ENCODE data around the gene CCBE1.

Gene CCBE1

DNA sequence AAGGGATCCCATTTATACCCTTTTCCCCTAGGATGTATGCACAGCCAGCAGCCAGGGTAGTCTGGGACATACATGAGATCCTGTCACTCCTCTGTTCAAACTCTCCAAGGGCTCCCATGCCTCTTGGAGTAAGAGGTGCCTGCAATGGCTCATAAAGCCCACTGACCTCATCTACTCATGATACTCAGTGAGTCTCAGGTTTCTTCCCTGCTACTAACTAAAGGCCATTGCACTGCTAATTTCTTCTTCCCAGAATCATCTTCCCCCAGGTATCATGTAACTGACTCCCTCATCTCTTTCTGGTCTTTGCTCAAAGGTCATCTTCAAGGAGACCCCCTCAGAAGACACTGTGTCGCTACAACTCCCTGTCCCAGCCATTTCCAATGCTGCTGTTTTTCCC lies 68.2 kb downstream of the CCBE1 start:
- TF ChIP-seq, protein P1, sequence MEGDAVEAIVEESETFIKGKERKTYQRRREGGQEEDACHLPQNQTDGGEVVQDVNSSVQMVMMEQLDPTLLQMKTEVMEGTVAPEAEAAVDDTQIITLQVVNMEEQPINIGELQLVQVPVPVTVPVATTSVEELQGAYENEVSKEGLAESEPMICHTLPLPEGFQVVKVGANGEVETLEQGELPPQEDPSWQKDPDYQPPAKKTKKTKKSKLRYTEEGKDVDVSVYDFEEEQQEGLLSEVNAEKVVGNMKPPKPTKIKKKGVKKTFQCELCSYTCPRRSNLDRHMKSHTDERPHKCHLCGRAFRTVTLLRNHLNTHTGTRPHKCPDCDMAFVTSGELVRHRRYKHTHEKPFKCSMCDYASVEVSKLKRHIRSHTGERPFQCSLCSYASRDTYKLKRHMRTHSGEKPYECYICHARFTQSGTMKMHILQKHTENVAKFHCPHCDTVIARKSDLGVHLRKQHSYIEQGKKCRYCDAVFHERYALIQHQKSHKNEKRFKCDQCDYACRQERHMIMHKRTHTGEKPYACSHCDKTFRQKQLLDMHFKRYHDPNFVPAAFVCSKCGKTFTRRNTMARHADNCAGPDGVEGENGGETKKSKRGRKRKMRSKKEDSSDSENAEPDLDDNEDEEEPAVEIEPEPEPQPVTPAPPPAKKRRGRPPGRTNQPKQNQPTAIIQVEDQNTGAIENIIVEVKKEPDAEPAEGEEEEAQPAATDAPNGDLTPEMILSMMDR (IDR thresholded peaks at IDR 0.05; ENCODE audit: insufficient read depth, low read length, poor library complexity, severe bottlenecking), result no peak
- TF ChIP-seq EZH2phosphoT487 (conservative IDR thresholded peaks at IDR 0.05; ENCODE audit: low read length), result no peak
- Histone ChIP-seq H3K27ac (ENCODE audit: low read depth, low read length) (no peak overlapping the region), H3K27me3 (ENCODE audit: low read length) (0 out of 2 replicates have a peak, but pooled peaks cover 2% of the 10 kb centered on the region), H3K4me3 (ENCODE audit: insufficient read depth, low read length, poor library complexity, severe bottlenecking) (no peak overlapping the region), H3K36me3 (ENCODE audit: low read length) (no peaks in the 10 kb centered on the region), H3F3A (ENCODE audit: insufficient read depth) (no peaks in the 10 kb centered on the region), H3K9me2 (replicated peaks; ENCODE audit: insufficient read depth, low read length) (no peaks in the 10 kb centered on the region), H4K20me1 (ENCODE audit: low read depth, low read length) (no peaks in the 10 kb centered on the region), H2AFZ (ENCODE audit: low read depth, low read length, severe bottlenecking) (no peak overlapping the region), H3K9ac (ENCODE audit: low read length) (no peak overlapping the region), H3K4me2 (ENCODE audit: low read depth, low read length, poor library complexity, severe bottlenecking) (no peak overlapping the region), H3K79me2 (ENCODE audit: insufficient read depth, low read length) (no peaks in the 10 kb centered on the region), H3K9me3 (ENCODE audit: insufficient read depth, low read length) (no peaks in the 10 kb centered on the region)

DNA sequence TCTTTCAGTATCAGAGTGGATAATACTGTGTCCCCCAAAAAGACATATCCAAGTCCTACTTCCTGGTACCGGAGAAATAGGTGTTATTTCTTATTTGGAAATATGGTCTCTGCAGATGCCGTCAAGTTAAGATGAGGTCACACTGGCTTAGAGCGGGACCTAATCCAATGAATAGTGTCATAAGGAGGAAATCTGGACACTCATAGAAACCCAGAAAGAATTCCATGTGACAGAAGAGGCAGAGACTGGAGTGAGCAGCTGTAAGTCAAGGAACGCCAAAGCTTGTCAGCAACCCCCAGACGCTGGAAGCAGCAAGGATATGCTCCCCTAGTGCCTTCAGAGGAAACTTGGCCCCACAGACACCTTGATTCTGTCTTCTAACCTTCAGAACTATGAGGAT lies 69.8 kb downstream of the CCBE1 start:
- no peak for TF ChIP-seq EZH2phosphoT487 (conservative IDR thresholded peaks at IDR 0.05; ENCODE audit: low read length)
- TF ChIP-seq, protein P1 (IDR thresholded peaks at IDR 0.05; ENCODE audit: insufficient read depth, low read length, poor library complexity, severe bottlenecking), result no peak
- Histone ChIP-seq H4K20me1 (ENCODE audit: low read depth, low read length) (no peaks in the 10 kb centered on the region), H3K27me3 (ENCODE audit: low read length) (0 out of 2 replicates have a peak, but pooled peaks cover 2% of the 10 kb centered on the region), H2AFZ (ENCODE audit: low read depth, low read length, severe bottlenecking) (no peak overlapping the region), H3K79me2 (ENCODE audit: insufficient read depth, low read length) (no peaks in the 10 kb centered on the region), H3K9me3 (ENCODE audit: insufficient read depth, low read length) (no peaks in the 10 kb centered on the region), H3K9ac (ENCODE audit: low read length) (no peak overlapping the region), H3K4me2 (ENCODE audit: low read depth, low read length, poor library complexity, severe bottlenecking) (no peak overlapping the region), H3K27ac (ENCODE audit: low read depth, low read length) (no peak overlapping the region), H3F3A (ENCODE audit: insufficient read depth) (no peaks in the 10 kb centered on the region), H3K9me2 (replicated peaks; ENCODE audit: insufficient read depth, low read length) (no peaks in the 10 kb centered on the region), H3K36me3 (ENCODE audit: low read length) (no peaks in the 10 kb centered on the region), H3K4me3 (ENCODE audit: insufficient read depth, low read length, poor library complexity, severe bottlenecking) (no peak overlapping the region)

DNA sequence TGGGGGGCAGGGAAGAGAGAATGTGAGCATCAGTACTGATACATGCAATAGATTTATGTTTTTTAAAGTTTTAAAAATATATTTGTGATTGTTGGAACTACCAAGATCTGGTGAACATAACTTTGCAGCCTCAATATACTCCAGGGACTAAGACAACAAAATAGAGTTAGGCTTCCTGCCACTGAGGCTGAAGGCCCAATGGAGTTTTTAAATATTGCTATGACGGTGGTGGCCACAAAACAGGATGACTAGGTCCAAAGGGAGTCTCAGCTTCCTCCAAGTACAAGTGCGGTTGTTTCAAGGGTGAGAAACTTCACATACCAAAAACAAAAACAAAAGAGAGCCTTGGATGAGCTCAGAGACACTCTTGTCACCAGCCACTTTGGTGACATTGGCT lies 72.9 kb downstream of the CCBE1 start:
- Histone ChIP-seq H3K79me2 (ENCODE audit: insufficient read depth, low read length) (no peaks in the 10 kb centered on the region), H3K9me3 (ENCODE audit: insufficient read depth, low read length) (no peaks in the 10 kb centered on the region), H4K20me1 (ENCODE audit: low read depth, low read length) (no peaks in the 10 kb centered on the region), H3K9ac (ENCODE audit: low read length) (no peak overlapping the region), H3K9me2 (replicated peaks; ENCODE audit: insufficient read depth, low read length) (no peaks in the 10 kb centered on the region), H3K27ac (ENCODE audit: low read depth, low read length) (no peak overlapping the region), H3F3A (ENCODE audit: insufficient read depth) (no peaks in the 10 kb centered on the region), H3K4me3 (ENCODE audit: insufficient read depth, low read length, poor library complexity, severe bottlenecking) (no peak overlapping the region), H3K4me2 (ENCODE audit: low read depth, low read length, poor library complexity, severe bottlenecking) (no peak overlapping the region), H3K27me3 (ENCODE audit: low read length) (0 out of 2 replicates have a peak, but pooled peaks cover 2% of the 10 kb centered on the region), H2AFZ (ENCODE audit: low read depth, low read length, severe bottlenecking) (no peak overlapping the region), H3K36me3 (ENCODE audit: low read length) (no peaks in the 10 kb centered on the region)
- no peak for TF ChIP-seq EZH2phosphoT487 (conservative IDR thresholded peaks at IDR 0.05; ENCODE audit: low read length)
- TF ChIP-seq, protein P1 (IDR thresholded peaks at IDR 0.05; ENCODE audit: insufficient read depth, low read length, poor library complexity, severe bottlenecking), result no peak

Measured in SU-DHL-6 (cell line).